ENCODE results near the gene PSMD3. TPM values are rescaled to one million over a fixed set of nuclear protein-coding genes. Genes with fewer than 3 reads are reported as not detected.
"Not testable (repeated sequence)": the region's sequence is repeated elsewhere in the genome, so short reads cannot be mapped to it uniquely, and the experiment has no call there.

PSMD3 gene
- polyA plus RNA-seq, 10 donors = 75.8 to 94.2 (median 84.8) TPM

DNA sequence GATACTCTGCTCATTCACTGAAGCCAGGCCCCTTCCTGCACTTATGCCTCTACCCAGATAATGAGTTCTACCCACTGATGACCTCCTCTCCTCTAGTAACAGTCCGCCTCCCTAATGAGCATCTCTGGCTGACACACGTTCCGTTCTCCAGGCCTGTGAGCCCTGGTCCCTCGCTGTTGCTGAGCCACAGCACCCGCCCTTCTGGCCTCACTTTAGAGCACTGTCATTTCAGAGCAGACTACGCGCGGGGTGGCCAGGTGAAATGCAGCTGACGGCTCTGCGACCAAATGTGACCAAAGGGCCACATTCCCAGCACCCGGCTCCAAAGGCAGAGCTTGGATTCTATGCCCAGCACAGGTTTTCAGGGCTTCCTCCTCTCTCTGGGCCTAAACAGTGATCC lies 13.8 kb downstream of the PSMD3 start:
- DNase-seq = no peak

- no peak for DNase-seq
Measured at GRCh38 chr17:39995438-39995837, 14.8 kb downstream of the PSMD3 start.

DNA sequence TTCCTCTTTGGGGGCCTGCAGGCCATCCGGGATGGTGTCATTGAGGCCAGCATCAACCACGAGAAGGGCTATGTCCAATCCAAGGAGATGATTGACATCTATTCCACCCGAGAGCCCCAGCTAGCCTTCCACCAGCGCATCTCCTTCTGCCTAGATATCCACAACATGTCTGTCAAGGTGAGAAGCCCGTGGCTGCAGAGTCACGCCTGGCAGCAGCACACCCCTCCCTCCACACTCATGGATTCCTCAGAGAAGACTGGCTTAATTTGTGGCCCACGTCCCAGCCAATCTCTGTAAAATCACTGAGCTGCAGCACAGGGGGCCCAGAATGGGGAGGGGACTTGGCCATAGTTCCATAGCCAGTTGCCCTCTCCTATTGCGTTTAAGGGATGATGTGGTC lies 15.6 kb downstream of the PSMD3 start:
- DNase-seq = no peak

DNA sequence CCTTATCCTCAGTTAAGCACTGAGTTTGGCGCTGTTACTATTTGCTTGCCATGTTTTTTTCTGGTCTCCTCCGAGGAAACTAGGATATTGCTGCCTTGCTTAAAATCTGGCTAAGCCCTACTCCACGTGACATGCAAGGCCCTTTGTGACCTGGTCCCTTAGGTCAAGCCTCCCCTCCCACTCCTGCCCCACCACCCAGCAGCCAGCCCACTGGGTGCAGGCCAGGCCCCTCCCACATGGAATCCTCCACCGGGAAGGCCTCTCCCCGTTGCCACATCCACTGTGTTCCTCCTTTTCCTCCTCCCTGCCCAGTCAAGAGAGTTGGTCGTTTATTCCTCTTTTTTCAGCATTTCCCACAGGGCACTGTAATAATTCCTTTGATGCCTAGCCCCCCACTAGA lies 16.2 kb downstream of the PSMD3 start:
- no peak for DNase-seq

DNA sequence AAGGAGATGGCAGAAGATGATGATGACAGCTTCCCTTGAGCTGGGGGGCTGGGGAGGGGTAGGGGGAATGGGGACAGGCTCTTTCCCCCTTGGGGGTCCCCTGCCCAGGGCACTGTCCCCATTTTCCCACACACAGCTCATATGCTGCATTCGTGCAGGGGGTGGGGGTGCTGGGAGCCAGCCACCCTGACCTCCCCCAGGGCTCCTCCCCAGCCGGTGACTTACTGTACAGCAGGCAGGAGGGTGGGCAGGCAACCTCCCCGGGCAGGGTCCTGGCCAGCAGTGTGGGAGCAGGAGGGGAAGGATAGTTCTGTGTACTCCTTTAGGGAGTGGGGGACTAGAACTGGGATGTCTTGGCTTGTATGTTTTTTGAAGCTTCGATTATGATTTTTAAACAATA lies 16.9 kb downstream of the PSMD3 start:
- no peak for DNase-seq

- no peak for DNase-seq
Measured at GRCh38 chr17:39999067-39999466, 18.5 kb downstream of the PSMD3 start.

DNA sequence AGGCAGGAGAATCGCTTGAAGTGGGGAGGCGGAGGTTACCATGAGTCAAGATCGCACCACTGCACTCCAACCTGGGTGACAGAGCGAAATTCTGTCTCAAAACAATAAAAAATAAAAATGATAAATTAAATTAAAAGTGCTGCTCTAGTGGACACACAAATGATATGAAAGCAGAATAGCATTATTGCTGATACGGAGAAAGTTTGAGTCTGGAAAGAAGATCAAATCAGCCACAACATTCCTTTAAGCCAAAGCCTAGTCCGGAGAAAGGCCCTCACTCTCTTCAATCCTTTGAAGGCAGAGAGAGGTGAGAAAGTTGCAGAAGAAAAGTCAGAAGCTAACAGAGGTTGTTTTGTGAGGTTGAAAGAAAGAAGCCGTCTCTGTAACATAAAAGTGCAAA lies 19.6 kb downstream of the PSMD3 start:
- DNase-seq = no peak

DNA sequence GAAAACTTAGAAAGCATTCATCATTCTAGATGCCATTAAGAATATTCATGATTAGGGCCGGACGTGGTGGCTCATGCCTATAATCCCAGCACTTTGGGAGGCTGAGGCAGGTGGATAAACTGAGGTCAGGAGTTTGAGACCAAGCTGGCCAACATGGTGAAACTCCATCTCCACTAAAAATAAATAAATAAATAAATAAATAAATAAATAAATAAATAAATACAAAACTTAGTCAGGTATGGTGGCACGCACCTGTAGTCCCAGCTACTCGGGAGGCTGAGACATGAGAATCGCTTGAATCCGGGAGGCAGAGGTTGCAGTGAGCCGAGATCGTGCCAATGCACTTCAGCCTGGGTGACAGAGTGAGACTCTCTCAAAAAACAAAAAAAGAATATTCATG lies 20.7 kb downstream of the PSMD3 start:
- DNase-seq = not testable (repeated sequence)

DNA sequence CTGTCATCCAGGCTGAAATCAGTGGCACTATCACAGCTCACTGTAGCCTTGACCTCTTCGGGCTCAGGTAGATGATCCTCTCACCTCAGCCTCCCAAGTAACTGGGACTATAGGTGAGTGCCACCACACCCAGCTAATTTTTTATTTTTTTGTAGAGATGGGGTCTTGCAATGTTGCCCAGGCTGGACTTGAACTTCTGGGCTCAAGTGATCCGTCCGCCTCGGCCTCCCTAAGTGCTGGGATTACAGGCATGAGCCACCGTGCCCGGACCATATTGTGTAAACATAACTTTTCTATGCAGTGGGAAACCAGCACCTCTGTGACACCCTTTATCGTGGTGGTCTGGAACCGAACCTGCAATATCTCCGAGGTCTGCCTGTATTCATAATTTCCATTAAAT lies 23.5 kb downstream of the PSMD3 start:
- no peak for DNase-seq

GRCh38 chr17:40004712-40005111 lies 24.1 kb downstream of the PSMD3 start:
- DNase-seq = no peak

DNA sequence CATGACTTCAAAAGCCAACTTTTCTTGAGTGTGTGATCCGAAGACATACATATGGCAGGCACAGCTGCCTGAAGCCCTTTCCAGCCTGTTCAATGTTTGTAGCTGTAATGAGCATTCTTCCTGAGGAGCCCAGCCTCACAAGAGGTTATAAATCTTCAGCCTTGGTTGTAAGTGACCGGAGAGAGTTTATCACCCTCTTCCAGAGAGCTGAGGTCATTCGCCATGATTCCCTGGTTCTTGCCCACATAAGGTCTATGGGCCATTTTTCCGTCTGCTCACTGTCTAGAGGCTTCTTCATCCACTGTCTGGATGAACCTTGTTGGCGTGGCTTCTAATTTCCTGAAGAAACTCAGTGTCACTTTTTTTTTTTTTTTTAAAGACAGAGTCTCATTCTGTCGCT lies 24.9 kb downstream of the PSMD3 start:
- DNase-seq = no peak

GRCh38 chr17:40010946-40011500 lies 30.4 kb downstream of the PSMD3 start:
- DNase-seq = not testable (repeated sequence)

GRCh38 chr17:40012017-40012647 lies 31.5 kb downstream of the PSMD3 start:
- not testable (repeated sequence) for DNase-seq

- peak in 1 of 3 donors; percentile 48 for DNase-seq
Measured at GRCh38 chr17:40014375-40014980, 33.9 kb downstream of the PSMD3 start.

DNA sequence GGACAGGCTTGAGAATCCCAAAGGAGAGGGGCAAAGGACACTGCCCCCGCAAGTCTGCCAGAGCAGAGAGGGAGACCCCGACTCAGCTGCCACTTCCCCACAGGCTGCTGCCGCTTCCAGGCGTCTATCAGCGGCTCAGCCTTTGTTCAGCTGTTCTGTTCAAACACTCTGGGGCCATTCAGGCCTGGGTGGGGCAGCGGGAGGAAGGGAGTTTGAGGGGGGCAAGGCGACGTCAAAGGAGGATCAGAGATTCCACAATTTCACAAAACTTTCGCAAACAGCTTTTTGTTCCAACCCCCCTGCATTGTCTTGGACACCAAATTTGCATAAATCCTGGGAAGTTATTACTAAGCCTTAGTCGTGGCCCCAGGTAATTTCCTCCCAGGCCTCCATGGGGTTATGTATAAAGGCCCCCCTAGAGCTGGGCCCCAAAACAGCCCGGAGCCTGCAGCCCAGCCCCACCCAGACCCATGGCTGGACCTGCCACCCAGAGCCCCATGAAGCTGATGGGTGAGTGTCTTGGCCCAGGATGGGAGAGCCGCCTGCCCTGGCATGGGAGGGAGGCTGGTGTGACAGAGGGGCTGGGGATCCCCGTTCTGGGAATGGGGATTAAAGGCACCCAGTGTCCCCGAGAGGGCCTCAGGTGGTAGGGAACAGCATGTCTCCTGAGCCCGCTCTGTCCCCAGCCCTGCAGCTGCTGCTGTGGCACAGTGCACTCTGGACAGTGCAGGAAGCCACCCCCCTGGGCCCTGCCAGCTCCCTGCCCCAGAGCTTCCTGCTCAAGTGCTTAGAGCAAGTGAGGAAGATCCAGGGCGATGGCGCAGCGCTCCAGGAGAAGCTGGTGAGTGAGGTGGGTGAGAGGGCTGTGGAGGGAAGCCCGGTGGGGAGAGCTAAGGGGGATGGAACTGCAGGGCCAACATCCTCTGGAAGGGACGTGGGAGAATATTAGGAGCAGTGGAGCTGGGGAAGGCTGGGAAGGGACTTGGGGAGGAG lies 34.7 kb downstream of the PSMD3 start, which contains the start of gene CSF3:
TSS of gene CSF3 (plus strand) at position 436 of the 993 bp plus-strand sequence. CDS start at position 471, 35 bp downstream.
- DNase-seq = no peak

GRCh38 chr17:40015998-40016985 lies 35.7 kb downstream of the PSMD3 start:
- DNase-seq = no peak

DNA sequence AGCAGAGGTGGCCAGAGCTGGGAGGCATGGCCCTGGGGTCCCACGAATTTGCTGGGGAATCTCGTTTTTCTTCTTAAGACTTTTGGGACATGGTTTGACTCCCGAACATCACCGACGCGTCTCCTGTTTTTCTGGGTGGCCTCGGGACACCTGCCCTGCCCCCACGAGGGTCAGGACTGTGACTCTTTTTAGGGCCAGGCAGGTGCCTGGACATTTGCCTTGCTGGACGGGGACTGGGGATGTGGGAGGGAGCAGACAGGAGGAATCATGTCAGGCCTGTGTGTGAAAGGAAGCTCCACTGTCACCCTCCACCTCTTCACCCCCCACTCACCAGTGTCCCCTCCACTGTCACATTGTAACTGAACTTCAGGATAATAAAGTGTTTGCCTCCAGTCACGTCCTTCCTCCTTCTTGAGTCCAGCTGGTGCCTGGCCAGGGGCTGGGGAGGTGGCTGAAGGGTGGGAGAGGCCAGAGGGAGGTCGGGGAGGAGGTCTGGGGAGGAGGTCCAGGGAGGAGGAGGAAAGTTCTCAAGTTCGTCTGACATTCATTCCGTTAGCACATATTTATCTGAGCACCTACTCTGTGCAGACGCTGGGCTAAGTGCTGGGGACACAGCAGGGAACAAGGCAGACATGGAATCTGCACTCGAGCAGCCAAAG lies 36.9 kb downstream of the PSMD3 start:
- DNase-seq = peak in 2 of 3 donors; percentile 48 to 76

- DNase-seq = peak; percentile 64 to 87 (median 76)
Measured at GRCh38 chr17:40018211-40019121, 37.9 kb downstream of the PSMD3 start.
